ENCODE data around the gene CPNE4.

CPNE4 gene

GRCh38 chr3:131713416-131714123 is 321.2 kb downstream of the CPNE4 start:
- no peak overlapping the region for H3K4me2 ChIP-seq (ENCODE audit: low read length)
- H3K9me3 ChIP-seq (replicated peaks; ENCODE audit: low read length): no peaks in the 10 kb centered on the region
- H3K4me1 ChIP-seq (ENCODE audit: control insufficient read depth, insufficient read depth, low read length): peaks cover 1% of the 10 kb centered on the region
- no peak overlapping the region for H3K4me3 ChIP-seq (ENCODE audit: low read length)
- no peaks in the 10 kb centered on the region for H3K36me3 ChIP-seq (ENCODE audit: insufficient read depth, low read length)
- H3K9ac ChIP-seq (ENCODE audit: low read depth, low read length): no peak overlapping the region
- no peaks in the 10 kb centered on the region for H3K27me3 ChIP-seq (ENCODE audit: control insufficient read depth, insufficient read depth, low read length)

GRCh38 chr3:131712662-131713061 is 322.2 kb downstream of the CPNE4 start:
- Histone ChIP-seq H3K9ac (ENCODE audit: low read depth, low read length) (no peak overlapping the region), H3K27me3 (ENCODE audit: control insufficient read depth, insufficient read depth, low read length) (no peaks in the 10 kb centered on the region), H3K4me3 (ENCODE audit: low read length) (no peak overlapping the region), H3K9me3 (replicated peaks; ENCODE audit: low read length) (no peaks in the 10 kb centered on the region), H3K4me1 (ENCODE audit: control insufficient read depth, insufficient read depth, low read length) (peaks cover 8% of the 10 kb centered on the region), H3K4me2 (ENCODE audit: low read length) (no peak overlapping the region), H3K36me3 (ENCODE audit: insufficient read depth, low read length) (no peaks in the 10 kb centered on the region)

GRCh38 chr3:131711114-131711768 is 323.6 kb downstream of the CPNE4 start:
- no peaks in the 10 kb centered on the region for H3K27me3 ChIP-seq (ENCODE audit: control insufficient read depth, insufficient read depth, low read length)
- no peak overlapping the region for H3K4me2 ChIP-seq (ENCODE audit: low read length)
- H3K4me1 ChIP-seq (ENCODE audit: control insufficient read depth, insufficient read depth, low read length): peaks cover 8% of the 10 kb centered on the region
- no peak overlapping the region for H3K9ac ChIP-seq (ENCODE audit: low read depth, low read length)
- H3K9me3 ChIP-seq (replicated peaks; ENCODE audit: low read length): no peaks in the 10 kb centered on the region
- no peak overlapping the region for H3K4me3 ChIP-seq (ENCODE audit: low read length)
- H3K36me3 ChIP-seq (ENCODE audit: insufficient read depth, low read length): no peaks in the 10 kb centered on the region

GRCh38 chr3:131708241-131708640 is 326.6 kb downstream of the CPNE4 start:
- Histone ChIP-seq H3K9ac (ENCODE audit: low read depth, low read length) (no peak overlapping the region), H3K9me3 (replicated peaks; ENCODE audit: low read length) (no peaks in the 10 kb centered on the region), H3K4me1 (ENCODE audit: control insufficient read depth, insufficient read depth, low read length) (peaks cover 17% of the 10 kb centered on the region), H3K27me3 (ENCODE audit: control insufficient read depth, insufficient read depth, low read length) (no peaks in the 10 kb centered on the region), H3K4me2 (ENCODE audit: low read length) (no peak overlapping the region), H3K4me3 (ENCODE audit: low read length) (no peak overlapping the region), H3K36me3 (ENCODE audit: insufficient read depth, low read length) (no peaks in the 10 kb centered on the region)

GRCh38 chr3:131705558-131706051 is 329.2 kb downstream of the CPNE4 start:
- no peaks in the 10 kb centered on the region for H3K9me3 ChIP-seq (replicated peaks; ENCODE audit: low read length)
- peaks cover 34% of the 10 kb centered on the region for H3K4me1 ChIP-seq (ENCODE audit: control insufficient read depth, insufficient read depth, low read length)
- H3K27me3 ChIP-seq (ENCODE audit: control insufficient read depth, insufficient read depth, low read length): no peaks in the 10 kb centered on the region
- no peak overlapping the region for H3K4me2 ChIP-seq (ENCODE audit: low read length)
- no peak overlapping the region for H3K9ac ChIP-seq (ENCODE audit: low read depth, low read length)
- no peaks in the 10 kb centered on the region for H3K36me3 ChIP-seq (ENCODE audit: insufficient read depth, low read length)
- no peak overlapping the region for H3K4me3 ChIP-seq (ENCODE audit: low read length)

GRCh38 chr3:131705099-131705498 is 329.7 kb downstream of the CPNE4 start:
- Histone ChIP-seq H3K4me2 (ENCODE audit: low read length) (no peak overlapping the region), H3K9ac (ENCODE audit: low read depth, low read length) (no peak overlapping the region), H3K9me3 (replicated peaks; ENCODE audit: low read length) (no peaks in the 10 kb centered on the region), H3K4me3 (ENCODE audit: low read length) (no peak overlapping the region), H3K4me1 (ENCODE audit: control insufficient read depth, insufficient read depth, low read length) (peaks cover 34% of the 10 kb centered on the region), H3K27me3 (ENCODE audit: control insufficient read depth, insufficient read depth, low read length) (no peaks in the 10 kb centered on the region), H3K36me3 (ENCODE audit: insufficient read depth, low read length) (no peaks in the 10 kb centered on the region)

GRCh38 chr3:131704098-131704497 is 330.7 kb downstream of the CPNE4 start:
- no peaks in the 10 kb centered on the region for H3K36me3 ChIP-seq (ENCODE audit: insufficient read depth, low read length)
- H3K4me1 ChIP-seq (ENCODE audit: control insufficient read depth, insufficient read depth, low read length): peaks cover 43% of the 10 kb centered on the region
- H3K9me3 ChIP-seq (replicated peaks; ENCODE audit: low read length): no peaks in the 10 kb centered on the region
- no peak overlapping the region for H3K9ac ChIP-seq (ENCODE audit: low read depth, low read length)
- H3K27me3 ChIP-seq (ENCODE audit: control insufficient read depth, insufficient read depth, low read length): no peaks in the 10 kb centered on the region
- H3K4me2 ChIP-seq (ENCODE audit: low read length): no peak overlapping the region
- H3K4me3 ChIP-seq (ENCODE audit: low read length): no peak overlapping the region

GRCh38 chr3:131702146-131702545 is 332.7 kb downstream of the CPNE4 start:
- no peaks in the 10 kb centered on the region for H3K36me3 ChIP-seq (ENCODE audit: insufficient read depth, low read length)
- H3K4me2 ChIP-seq (ENCODE audit: low read length): no peak overlapping the region
- peaks cover 39% of the 10 kb centered on the region for H3K4me1 ChIP-seq (ENCODE audit: control insufficient read depth, insufficient read depth, low read length)
- H3K9me3 ChIP-seq (replicated peaks; ENCODE audit: low read length): no peaks in the 10 kb centered on the region
- H3K9ac ChIP-seq (ENCODE audit: low read depth, low read length): no peak overlapping the region
- no peaks in the 10 kb centered on the region for H3K27me3 ChIP-seq (ENCODE audit: control insufficient read depth, insufficient read depth, low read length)
- no peak overlapping the region for H3K4me3 ChIP-seq (ENCODE audit: low read length)

GRCh38 chr3:131701153-131701770 is 333.6 kb downstream of the CPNE4 start:
- Histone ChIP-seq H3K9ac (ENCODE audit: low read depth, low read length) (no peak overlapping the region), H3K9me3 (replicated peaks; ENCODE audit: low read length) (no peaks in the 10 kb centered on the region), H3K4me1 (ENCODE audit: control insufficient read depth, insufficient read depth, low read length) (peaks cover 39% of the 10 kb centered on the region), H3K27me3 (ENCODE audit: control insufficient read depth, insufficient read depth, low read length) (no peaks in the 10 kb centered on the region), H3K4me2 (ENCODE audit: low read length) (no peak overlapping the region), H3K4me3 (ENCODE audit: low read length) (no peak overlapping the region), H3K36me3 (ENCODE audit: insufficient read depth, low read length) (no peaks in the 10 kb centered on the region)

GRCh38 chr3:131699001-131699400 is 335.8 kb downstream of the CPNE4 start:
- H3K4me1 ChIP-seq (ENCODE audit: control insufficient read depth, insufficient read depth, low read length): peaks cover 30% of the 10 kb centered on the region
- H3K4me2 ChIP-seq (ENCODE audit: low read length): no peak overlapping the region
- H3K36me3 ChIP-seq (ENCODE audit: insufficient read depth, low read length): no peaks in the 10 kb centered on the region
- no peak overlapping the region for H3K9ac ChIP-seq (ENCODE audit: low read depth, low read length)
- no peaks in the 10 kb centered on the region for H3K9me3 ChIP-seq (replicated peaks; ENCODE audit: low read length)
- no peaks in the 10 kb centered on the region for H3K27me3 ChIP-seq (ENCODE audit: control insufficient read depth, insufficient read depth, low read length)
- no peak overlapping the region for H3K4me3 ChIP-seq (ENCODE audit: low read length)

GRCh38 chr3:131694376-131694775 is 340.4 kb downstream of the CPNE4 start:
- H3K4me2 ChIP-seq (ENCODE audit: low read length): no peak overlapping the region
- peaks cover 7% of the 10 kb centered on the region for H3K4me1 ChIP-seq (ENCODE audit: control insufficient read depth, insufficient read depth, low read length)
- H3K9me3 ChIP-seq (replicated peaks; ENCODE audit: low read length): no peaks in the 10 kb centered on the region
- H3K4me3 ChIP-seq (ENCODE audit: low read length): no peak overlapping the region
- no peaks in the 10 kb centered on the region for H3K36me3 ChIP-seq (ENCODE audit: insufficient read depth, low read length)
- H3K27me3 ChIP-seq (ENCODE audit: control insufficient read depth, insufficient read depth, low read length): no peaks in the 10 kb centered on the region
- no peak overlapping the region for H3K9ac ChIP-seq (ENCODE audit: low read depth, low read length)

All from skeletal muscle satellite cell (primary cell).